HepG2 (cell line): ENCODE results near the gene AANAT. TPM values are rescaled to one million over a fixed set of nuclear protein-coding genes. Genes with fewer than 3 reads are reported as not detected.
A peak's percentile ranks its signal among the peaks of the same experiment; 100 is the strongest.

Experiments
- ARHGAP35 ChIP-seq: sonication (generic); formaldehyde crosslinking; IDR thresholded peaks from 2 replicates; pipeline ENCODE4 v1.9.0; 2022; ENCODE audit warnings: mild to moderate bottlenecking, inconsistent platforms, moderate library complexity, missing genetic modification reagents, borderline replicate concordance
- CBFB ChIP-seq: sonication (generic); formaldehyde crosslinking; IDR thresholded peaks from 2 replicates; pipeline ENCODE4 v1.4.0; 2020; ENCODE audit warnings: missing genetic modification reagents
- HNF4G ChIP-seq, 2 experiments: sonication (generic) in 1 of 2; formaldehyde crosslinking in 1 of 2; IDR thresholded peaks; 2 replicates each; pipeline versions ENCODE4 v1.4.0 to v1.6.1; 2011 to 2020; ENCODE audit warnings: borderline replicate concordance in 2 of 2, low read depth in 2 of 2, mild to moderate bottlenecking in 2 of 2, low read length in 1 of 2, missing genetic modification reagents in 1 of 2, moderate library complexity in 1 of 2
- LCORL ChIP-seq, 2 experiments: fragments of 450-650 bp in 1 of 2; sonication (generic) in 1 of 2; formaldehyde crosslinking in 1 of 2; IDR thresholded peaks; 2 replicates each; pipeline versions ENCODE4 v1.5.0 to v1.6.1; 2017 to 2020; ENCODE audit warnings: antibody characterized with exemption in 1 of 2, missing genetic modification reagents in 1 of 2
- MED13 ChIP-seq: sonication (generic); formaldehyde crosslinking; IDR thresholded peaks from 2 replicates; pipeline ENCODE4 v1.5.0; 2020; ENCODE audit warnings: missing genetic modification reagents
- MXI1 ChIP-seq: IDR thresholded peaks from 3 replicates; pipeline ENCODE4 v1.6.1; 2012; ENCODE audit warnings: low read depth, low read length, inconsistent platforms, borderline replicate concordance
- PAX8 ChIP-seq: sonication (generic); formaldehyde crosslinking; IDR thresholded peaks from 2 replicates; pipeline ENCODE4 v1.8.0; 2022; ENCODE audit warnings: mild to moderate bottlenecking, missing genetic modification reagents, borderline replicate concordance
- RFXAP ChIP-seq: sonication (generic); formaldehyde crosslinking; IDR thresholded peaks from 2 replicates; pipeline ENCODE4 v1.4.0; 2020; ENCODE audit warnings: missing genetic modification reagents, borderline replicate concordance
- RXRB ChIP-seq: IDR thresholded peaks from 2 replicates; pipeline ENCODE4 v1.6.1; 2016; ENCODE audit warnings: borderline replicate concordance, missing genetic modification reagents, missing compliant biosample characterization
- TBL1XR1 ChIP-seq: fragments of 150-350 bp; IDR thresholded peaks from 2 replicates; pipeline ENCODE4 v1.6.1; 2014; ENCODE audit warnings: borderline replicate concordance, low read length; ENCODE audit not compliant: partially characterized antibody
- TBX2 ChIP-seq: sonication (generic); formaldehyde crosslinking; IDR thresholded peaks from 2 replicates; pipeline ENCODE4 v1.5.0; 2020; ENCODE audit warnings: missing genetic modification reagents, mild to moderate bottlenecking, borderline replicate concordance
- TEAD2 ChIP-seq: sonication (generic); formaldehyde crosslinking; IDR thresholded peaks from 2 replicates; pipeline ENCODE4 v1.9.0; 2021; ENCODE audit warnings: missing genetic modification reagents
- TRIM22 ChIP-seq: fragments of 450-650 bp; IDR thresholded peaks from 2 replicates; pipeline ENCODE4 v1.6.1; 2017
- ZMAT3 ChIP-seq: sonication (generic); formaldehyde crosslinking; conservative IDR thresholded peaks from 2 replicates; pipeline ENCODE4 v1.7.0; 2021; ENCODE audit warnings: missing genetic modification reagents
- ZMYM2 ChIP-seq: sonication (generic); formaldehyde crosslinking; IDR thresholded peaks from 2 replicates; pipeline ENCODE4 v1.8.0; 2022; ENCODE audit warnings: mild to moderate bottlenecking, missing genetic modification reagents
- ZNF20 ChIP-seq: sonication (generic); formaldehyde crosslinking; IDR thresholded peaks from 2 replicates; pipeline ENCODE4 v1.4.0; 2020; ENCODE audit warnings: mild to moderate bottlenecking, moderate library complexity, missing genetic modification reagents
- ZNF619 ChIP-seq: sonication (generic); formaldehyde crosslinking; IDR thresholded peaks from 2 replicates; pipeline ENCODE4 v1.4.0; 2020; ENCODE audit warnings: mild to moderate bottlenecking, missing genetic modification reagents
- ZSCAN29 ChIP-seq: sonication (generic); formaldehyde crosslinking; conservative IDR thresholded peaks from 2 replicates; pipeline ENCODE4 v1.4.0; 2020; ENCODE audit warnings: mild to moderate bottlenecking, missing genetic modification reagents
- polyA plus RNA-seq, 8 experiments: library from polyadenylated mRNA; depleted of rRNA in 3 of 8; stranded (reverse) in 7 of 8; unstranded in 1 of 8; fragments of >200 nt; fragmentation: Illumina TruSeq in 4 of 8; extraction: Trizol in 4 of 8; gene quantifications; 2 replicates each; pipeline versions ENCODE4 v1.2.1 to v1.2.3, GENCODE V29; 2011 to 2016; ENCODE audit warnings: low read depth in 4 of 8, missing spikeins in 1 of 8, mixed read lengths in 1 of 8; ENCODE audit not compliant: insufficient read depth in 1 of 8
- total RNA-seq, 5 experiments: library from RNA; depleted of rRNA; stranded (reverse); fragments of >200 nt; fragmentation: Illumina TruSeq; extraction: Trizol; gene quantifications; 2 replicates each; pipeline ENCODE4 v1.2.3, GENCODE V29; 2016; ENCODE audit warnings: low read depth in 1 of 5
- TF ChIP-seq, protein P1 (sequence below): IDR thresholded peaks from 2 replicates; pipeline ENCODE4 v1.6.1; 2016; ENCODE audit warnings: control low read depth
- TF ChIP-seq, protein P2 (sequence below): IDR thresholded peaks from 2 replicates; pipeline ENCODE4 v1.6.1; 2016; ENCODE audit warnings: missing genetic modification reagents, missing compliant biosample characterization
- TF ChIP-seq, protein P3 (sequence below): IDR thresholded peaks from 2 replicates; pipeline ENCODE4 v1.6.1; 2016; ENCODE audit warnings: low read depth, borderline replicate concordance

The AANAT gene
- total and polyA plus RNA-seq, 2 of the 13 experiments (the other 11 are each of a cell fraction or from before 2014, with no cell fraction given): 0.07 TPM; not detected in 1

DNA sequence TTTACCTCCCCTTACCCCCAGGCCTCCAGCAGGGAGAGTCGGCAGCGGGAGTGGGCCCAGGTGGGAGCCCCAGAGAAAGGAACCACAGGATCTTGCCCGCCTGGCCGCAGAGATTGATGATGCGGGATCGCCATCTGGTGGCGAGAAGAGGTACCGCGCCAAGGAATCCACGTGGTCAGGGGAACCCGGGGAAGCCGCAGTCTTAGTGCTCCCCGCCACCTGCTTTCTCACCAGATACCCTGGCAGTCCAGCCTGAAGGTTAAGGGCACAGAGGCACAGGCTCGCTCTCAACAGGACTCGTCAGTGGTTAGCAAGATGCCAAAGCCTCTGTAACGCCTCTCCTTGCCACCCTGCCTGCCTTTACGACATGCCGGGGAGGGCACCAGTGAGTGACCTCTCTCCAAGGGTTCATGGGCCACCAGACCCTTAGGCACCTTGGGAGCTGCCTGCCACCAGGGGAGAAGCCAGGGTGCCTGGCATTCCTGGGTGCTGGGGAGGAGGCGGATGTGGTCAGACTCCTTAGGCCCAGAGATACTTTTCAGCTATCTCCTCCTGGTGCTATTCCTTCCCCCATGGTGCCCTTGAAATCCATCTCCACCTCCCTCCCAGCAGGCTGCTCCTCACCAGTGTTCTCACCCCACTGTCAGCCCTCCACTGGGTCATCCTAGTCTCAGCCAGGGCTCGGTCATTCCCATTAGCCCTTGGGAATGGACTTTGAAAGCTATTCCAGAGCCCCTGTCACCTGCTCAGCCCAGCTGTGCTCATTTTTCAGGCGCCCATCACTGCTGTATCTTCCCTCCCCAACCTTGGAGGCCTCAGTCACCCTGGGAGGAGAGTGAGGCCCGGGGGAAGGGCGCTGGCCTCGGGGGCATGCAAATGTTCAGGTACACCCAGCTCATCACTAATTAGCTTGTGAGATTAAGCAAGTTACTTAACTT is 39.3 kb downstream of the AANAT start (continued):
- TF ChIP-seq, protein P1, sequence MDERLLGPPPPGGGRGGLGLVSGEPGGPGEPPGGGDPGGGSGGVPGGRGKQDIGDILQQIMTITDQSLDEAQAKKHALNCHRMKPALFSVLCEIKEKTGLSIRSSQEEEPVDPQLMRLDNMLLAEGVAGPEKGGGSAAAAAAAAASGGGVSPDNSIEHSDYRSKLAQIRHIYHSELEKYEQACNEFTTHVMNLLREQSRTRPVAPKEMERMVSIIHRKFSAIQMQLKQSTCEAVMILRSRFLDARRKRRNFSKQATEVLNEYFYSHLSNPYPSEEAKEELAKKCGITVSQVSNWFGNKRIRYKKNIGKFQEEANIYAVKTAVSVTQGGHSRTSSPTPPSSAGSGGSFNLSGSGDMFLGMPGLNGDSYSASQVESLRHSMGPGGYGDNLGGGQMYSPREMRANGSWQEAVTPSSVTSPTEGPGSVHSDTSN (CRISPR knock-in tag): no peak
- TF ChIP-seq ZMYM2 (no peak), PAX8 (CRISPR knock-in tag) (0 out of 2 replicates have a peak, but pooled peaks have one; percentile 42), ZNF20 (CRISPR knock-in tag) (no peak), MXI1 (peak; percentile 95; the same call in 2 of the 3 replicates), TBX2 (CRISPR knock-in tag) (peak; percentile 83), MED13 (0 out of 2 replicates have a peak, but pooled peaks have one; percentile 34), ZNF619 (peak; percentile 43; the same call in 1 of the 2 replicates), ZSCAN29 (CRISPR knock-in tag) (no peak), LCORL (IDR thresholded peaks at IDR 0.05) (no peak), LCORL (CRISPR knock-in tag; IDR thresholded peaks at IDR 0.05) (0 out of 2 replicates have a peak, but pooled peaks have one; percentile 28), TEAD2 (CRISPR knock-in tag) (no peak), TBL1XR1 (no peak), ARHGAP35 (CRISPR knock-in tag) (peak; percentile 84; the same call in 1 of the 2 replicates), CBFB (CRISPR knock-in tag) (peak; percentile 35; the same call in 1 of the 2 replicates), ZMAT3 (CRISPR knock-in tag) (no peak; the same call in 1 of the 2 replicates), TRIM22 (no peak), RFXAP (CRISPR knock-in tag) (peak; percentile 65; the same call in 1 of the 2 replicates), RXRB (CRISPR knock-in tag) (peak; percentile 75), HNF4G (IDR thresholded peaks at IDR 0.05; ENCODE audit: borderline replicate concordance, low read depth, low read length) (0 out of 2 replicates have a peak, but pooled peaks have one; percentile 38), HNF4G (CRISPR knock-in tag; IDR thresholded peaks at IDR 0.05; ENCODE audit: borderline replicate concordance, low read depth) (no peak)
- TF ChIP-seq, protein P2, sequence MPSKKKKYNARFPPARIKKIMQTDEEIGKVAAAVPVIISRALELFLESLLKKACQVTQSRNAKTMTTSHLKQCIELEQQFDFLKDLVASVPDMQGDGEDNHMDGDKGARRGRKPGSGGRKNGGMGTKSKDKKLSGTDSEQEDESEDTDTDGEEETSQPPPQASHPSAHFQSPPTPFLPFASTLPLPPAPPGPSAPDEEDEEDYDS (CRISPR knock-in tag): 0 out of 2 replicates have a peak, but pooled peaks have one; percentile 28
- TF ChIP-seq, protein P3, sequence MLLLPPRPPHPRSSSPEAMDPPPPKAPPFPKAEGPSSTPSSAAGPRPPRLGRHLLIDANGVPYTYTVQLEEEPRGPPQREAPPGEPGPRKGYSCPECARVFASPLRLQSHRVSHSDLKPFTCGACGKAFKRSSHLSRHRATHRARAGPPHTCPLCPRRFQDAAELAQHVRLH (CRISPR knock-in tag): peak; percentile 80; the same call in 1 of the 2 replicates
